Fibroblast of lung (primary cell): ENCODE data around the gene ST6GALNAC3. TPM values are rescaled to one million over a fixed set of nuclear protein-coding genes. Genes with fewer than 3 reads are reported as not detected.
A peak's percentile ranks its signal among the peaks of the same experiment; 100 is the strongest.

Experiments used
- DNase-seq, 2 donors: peaks; one replicate each; pipeline versions ENCODE4 v3.0.0 to v3.0.0-alpha.2; 2010; ENCODE audit warnings: low read depth in 2 of 2
- H2AFZ ChIP-seq: 2 replicates; pipeline ENCODE4 v1.5.1; 2012; ENCODE audit warnings: low read length, control low read depth, inconsistent platforms
- H3K27ac ChIP-seq: 2 replicates; pipeline ENCODE4 v1.5.1; 2011; ENCODE audit warnings: low read length, control low read depth; ENCODE audit not compliant: insufficient read depth
- H3K27me3 ChIP-seq: 2 replicates; pipeline ENCODE4 v1.5.1; 2011; ENCODE audit warnings: mild to moderate bottlenecking, low read length; ENCODE audit not compliant: control insufficient read depth, insufficient read depth
- H3K36me3 ChIP-seq: 2 replicates; pipeline ENCODE4 v1.5.1; 2011; ENCODE audit warnings: low read length; ENCODE audit not compliant: control insufficient read depth, insufficient read depth
- H3K4me1 ChIP-seq: 2 replicates; pipeline ENCODE4 v1.5.1; 2011; ENCODE audit warnings: low read length; ENCODE audit not compliant: control insufficient read depth, insufficient read depth; ENCODE audit errors: extremely low read depth
- H3K4me2 ChIP-seq: 2 replicates; pipeline ENCODE4 v1.5.1; 2011; ENCODE audit warnings: low read length, control low read depth; ENCODE audit not compliant: insufficient read depth; ENCODE audit errors: extremely low read depth
- H3K4me3 ChIP-seq, 4 experiments: fragments of 200-600 bp in 1 of 4; sonication (generic) in 1 of 4; replicated peaks in 1 of 4; 2 replicates each; pipeline ENCODE4 v1.5.1; 2011 to 2016; ENCODE audit warnings: low read length in 4 of 4, low read depth in 3 of 4, mild to moderate bottlenecking in 3 of 4, control low read depth in 2 of 4, inconsistent platforms in 1 of 4, mixed read lengths in 1 of 4; ENCODE audit not compliant: insufficient read depth in 1 of 4; ENCODE audit errors: control extremely low read depth in 1 of 4
- H3K79me2 ChIP-seq: 2 replicates; pipeline ENCODE4 v1.5.1; 2012; ENCODE audit warnings: mild to moderate bottlenecking, low read length, inconsistent platforms; ENCODE audit not compliant: control insufficient read depth, insufficient read depth
- H3K9ac ChIP-seq: 2 replicates; pipeline ENCODE4 v1.5.1; 2011; ENCODE audit warnings: mild to moderate bottlenecking, low read length, control low read depth; ENCODE audit not compliant: insufficient read depth
- H3K9me3 ChIP-seq: 2 replicates; pipeline ENCODE4 v1.5.1; 2012; ENCODE audit warnings: low read depth, low read length; ENCODE audit not compliant: control insufficient read depth, insufficient read depth
- H4K20me1 ChIP-seq: 2 replicates; pipeline ENCODE4 v1.5.1; 2011; ENCODE audit warnings: low read length; ENCODE audit not compliant: control insufficient read depth, insufficient read depth; ENCODE audit errors: extremely low read depth
- EZH2 ChIP-seq: IDR thresholded peaks from 2 replicates; pipeline ENCODE4 v1.5.1; 2012; ENCODE audit warnings: low read length, control low read depth, mild to moderate bottlenecking; ENCODE audit errors: missing control alignments
- polyA plus RNA-seq, 2 donors: library from polyadenylated mRNA; depleted of rRNA in 1 of 2; stranded (reverse) in 1 of 2; unstranded in 1 of 2; fragments of >200 nt; gene quantifications; 2 replicates each; pipeline ENCODE4 v1.2.1, GENCODE V29; 2011 to 2012; ENCODE audit warnings: missing spikeins in 1 of 2
- total RNA-seq: library from RNA; depleted of rRNA; stranded (reverse); fragments of >200 nt; gene quantifications from 2 replicates; pipeline ENCODE4 v1.2.1, GENCODE V29; 2014
- TF ChIP-seq, protein P1 (sequence below), 2 donors: IDR thresholded peaks in 1 of 2; conservative IDR thresholded peaks in 1 of 2; 1 replicate in 1 of 2; 2 replicates in 1 of 2; pipeline ENCODE4 v1.5.1; 2011 to 2012; ENCODE audit warnings: low read length in 2 of 2, control low read depth in 1 of 2, inconsistent platforms in 1 of 2, low read depth in 1 of 2, mild to moderate bottlenecking in 1 of 2

Gene ST6GALNAC3
- total and polyA plus RNA-seq, 2 donors (not counting 1 experiment from before 2014, with no cell fraction given): 0.34 to 0.66 TPM

- Histone ChIP-seq H2AFZ (no peak overlapping the region), H3K4me2 (no peak overlapping the region), H3K79me2 (no peaks in the 10 kb centered on the region), H3K27me3 (no peaks in the 10 kb centered on the region), H3K27ac (no peak overlapping the region), H3K9ac (no peak overlapping the region), H3K9me3 (no peaks in the 10 kb centered on the region), H4K20me1 (no peaks in the 10 kb centered on the region), H3K4me3 (no peak overlapping the region), H3K4me1 (no peaks in the 10 kb centered on the region), H3K36me3 (no peaks in the 10 kb centered on the region)
- TF ChIP-seq, protein P1, sequence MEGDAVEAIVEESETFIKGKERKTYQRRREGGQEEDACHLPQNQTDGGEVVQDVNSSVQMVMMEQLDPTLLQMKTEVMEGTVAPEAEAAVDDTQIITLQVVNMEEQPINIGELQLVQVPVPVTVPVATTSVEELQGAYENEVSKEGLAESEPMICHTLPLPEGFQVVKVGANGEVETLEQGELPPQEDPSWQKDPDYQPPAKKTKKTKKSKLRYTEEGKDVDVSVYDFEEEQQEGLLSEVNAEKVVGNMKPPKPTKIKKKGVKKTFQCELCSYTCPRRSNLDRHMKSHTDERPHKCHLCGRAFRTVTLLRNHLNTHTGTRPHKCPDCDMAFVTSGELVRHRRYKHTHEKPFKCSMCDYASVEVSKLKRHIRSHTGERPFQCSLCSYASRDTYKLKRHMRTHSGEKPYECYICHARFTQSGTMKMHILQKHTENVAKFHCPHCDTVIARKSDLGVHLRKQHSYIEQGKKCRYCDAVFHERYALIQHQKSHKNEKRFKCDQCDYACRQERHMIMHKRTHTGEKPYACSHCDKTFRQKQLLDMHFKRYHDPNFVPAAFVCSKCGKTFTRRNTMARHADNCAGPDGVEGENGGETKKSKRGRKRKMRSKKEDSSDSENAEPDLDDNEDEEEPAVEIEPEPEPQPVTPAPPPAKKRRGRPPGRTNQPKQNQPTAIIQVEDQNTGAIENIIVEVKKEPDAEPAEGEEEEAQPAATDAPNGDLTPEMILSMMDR (conservative IDR thresholded peaks at IDR 0.05 in 1 of 2, IDR thresholded peaks at IDR 0.05 in 1 of 2; ENCODE audit: low read depth in 1 of 2, low read length in 2 of 2): no peak
- TF ChIP-seq EZH2: no peak
- DNase-seq: no peak
Observed at GRCh38 chr1:76666499-76666898, 592.0 kb downstream of the ST6GALNAC3 start.

GRCh38 chr1:76668046-76668445, 593.5 kb downstream of the ST6GALNAC3 start:
- H3K4me1 ChIP-seq: no peaks in the 10 kb centered on the region
- H3K4me3 ChIP-seq: no peak overlapping the region
- peak in 1 of 2 donors; percentile 44 for DNase-seq
- no peaks in the 10 kb centered on the region for H3K36me3 ChIP-seq
- H3K9ac ChIP-seq: no peak overlapping the region
- H3K4me2 ChIP-seq: peak overlapping the region; percentile 17
- H3K9me3 ChIP-seq: no peaks in the 10 kb centered on the region
- TF ChIP-seq, protein P1 (conservative IDR thresholded peaks at IDR 0.05 in 1 of 2, IDR thresholded peaks at IDR 0.05 in 1 of 2; ENCODE audit: low read depth in 1 of 2, low read length in 2 of 2): no peak
- TF ChIP-seq EZH2: no peak
- H2AFZ ChIP-seq: no peak overlapping the region
- no peaks in the 10 kb centered on the region for H4K20me1 ChIP-seq
- no peak overlapping the region for H3K27ac ChIP-seq
- H3K27me3 ChIP-seq: no peaks in the 10 kb centered on the region
- no peaks in the 10 kb centered on the region for H3K79me2 ChIP-seq

DNA sequence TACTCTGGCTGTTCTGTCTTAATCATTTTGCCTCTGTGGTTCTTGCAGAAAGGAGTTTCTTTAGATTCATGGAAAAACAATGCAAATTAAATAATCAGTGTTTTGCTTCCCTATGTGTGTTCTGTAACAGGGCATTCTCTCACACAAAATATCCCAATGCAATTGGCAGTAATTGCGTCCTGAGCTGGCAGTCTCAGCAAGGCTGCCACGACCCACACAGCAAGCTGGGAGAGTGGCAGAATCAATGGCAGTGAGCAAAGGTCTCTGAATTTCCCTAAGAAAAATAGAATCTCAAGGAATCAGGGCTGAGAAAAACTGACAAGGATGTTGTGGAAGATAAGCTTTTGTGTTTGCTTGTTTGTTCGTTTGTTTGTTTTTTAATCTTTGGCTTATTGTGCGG, 594.6 kb downstream of the ST6GALNAC3 start:
- TF ChIP-seq, protein P1 (conservative IDR thresholded peaks at IDR 0.05 in 1 of 2, IDR thresholded peaks at IDR 0.05 in 1 of 2; ENCODE audit: low read depth in 1 of 2, low read length in 2 of 2): no peak
- no peak for TF ChIP-seq EZH2

More for the DNA sequence above, 594.6 kb downstream of the ST6GALNAC3 start:
- Histone ChIP-seq H3K9me3 (no peaks in the 10 kb centered on the region), H3K36me3 (no peaks in the 10 kb centered on the region), H3K4me2 (no peak overlapping the region), H3K27me3 (no peaks in the 10 kb centered on the region), H3K4me1 (no peaks in the 10 kb centered on the region), H3K27ac (no peak overlapping the region), H3K79me2 (no peaks in the 10 kb centered on the region), H2AFZ (no peak overlapping the region), H3K9ac (no peak overlapping the region), H4K20me1 (no peaks in the 10 kb centered on the region), H3K4me3 (no peak overlapping the region)
- no peak for DNase-seq
